ENCODE measurements around the gene CNOT1. TPM values are rescaled to one million over a fixed set of nuclear protein-coding genes. Genes with fewer than 3 reads are reported as not detected.

Gene CNOT1
- total and polyA plus RNA-seq, 10 donors = 51.5 to 199 (median 180) TPM

DNA sequence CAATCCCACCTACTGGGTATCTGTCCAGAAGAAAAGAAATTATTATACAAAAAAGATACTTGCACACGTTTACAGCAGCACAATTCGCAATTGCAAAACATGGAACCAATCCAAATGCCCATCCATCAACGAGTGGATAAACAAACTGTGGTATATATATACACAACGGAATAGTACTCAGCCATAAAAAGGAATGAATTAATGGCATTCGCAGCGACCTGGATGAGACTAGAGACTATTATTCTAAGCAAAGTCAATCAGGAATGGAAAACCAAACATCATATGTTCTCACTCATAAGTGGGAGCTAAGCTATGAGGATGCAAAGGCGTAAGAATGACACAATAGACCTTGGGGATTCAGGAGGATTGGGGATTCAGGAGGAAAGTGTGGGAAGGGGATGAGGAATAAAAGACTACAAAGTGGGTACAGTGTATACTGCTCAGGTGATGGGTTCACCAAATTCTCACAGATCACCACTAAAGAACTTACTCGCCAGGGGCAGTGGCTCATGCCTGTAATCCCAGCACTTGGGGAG lies 21.0 kb downstream of the CNOT1 start:
- TF ChIP-seq POLR2AphosphoS5 (IDR thresholded peaks at IDR 0.05) (no peak), POLR2A (IDR thresholded peaks at IDR 0.05) (no peak), CTCF (IDR thresholded peaks at IDR 0.05 in 8 of 11, conservative IDR thresholded peaks at IDR 0.05 in 3 of 11) (no peak)
- intact Hi-C loops (cut with DNase I; ENCODE audit: low total_unique reads) = no loop called here
- no peaks in the 10 kb centered on the region for H3K9me3 ChIP-seq
- H3K36me3 ChIP-seq = peaks cover 0 to 81% (median 9%) of the 10 kb centered on the region in 6 donors
- H3K4me3 ChIP-seq = no peak overlapping the region
- 82 to 91% (median 85%) methylated on average over 8 of the region's 8 CpGs for WGBS, 5 donors
- no peak overlapping the region for H3K27ac ChIP-seq
- peaks cover 0 to 69% (median 29%) of the 10 kb centered on the region in 6 donors for H3K4me1 ChIP-seq
- no peak for DNase-seq
- no peaks in the 10 kb centered on the region for H3K27me3 ChIP-seq (replicated peaks in 1 of 7)

DNA sequence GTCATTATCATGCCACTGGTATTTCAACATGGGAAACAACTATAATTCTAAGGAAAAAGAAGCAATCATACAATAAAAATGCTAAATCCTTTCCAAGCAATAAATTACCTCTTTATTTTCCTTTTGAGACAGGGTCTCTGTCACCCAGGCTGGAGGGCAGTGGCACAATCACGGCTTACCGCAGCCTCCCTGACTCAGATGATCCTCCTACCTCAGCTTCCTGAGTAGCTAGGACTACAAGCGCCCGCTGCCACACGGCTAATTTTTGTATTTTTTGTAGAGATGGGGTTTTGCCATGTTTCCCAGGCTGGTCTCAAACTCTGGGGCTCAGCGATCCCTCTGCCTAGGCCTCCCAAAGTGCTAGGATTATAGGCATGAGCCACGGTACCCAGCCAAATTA lies 24.1 kb downstream of the CNOT1 start:
- no peak overlapping the region for H3K4me3 ChIP-seq
- H3K4me1 ChIP-seq = peaks cover 0 to 74% (median 39%) of the 10 kb centered on the region in 6 donors
- peaks cover 0 to 58% (median 5%) of the 10 kb centered on the region in 6 donors for H3K36me3 ChIP-seq
- no peak overlapping the region for H3K27ac ChIP-seq
- WGBS, 5 donors = 90 to 98% (median 93%) methylated on average over 7 of the region's 7 CpGs
- intact Hi-C loops (cut with DNase I; ENCODE audit: low total_unique reads) = no loop called here
- TF ChIP-seq POLR2AphosphoS5 (IDR thresholded peaks at IDR 0.05) (no peak), POLR2A (IDR thresholded peaks at IDR 0.05) (no peak)
- no peak for DNase-seq
- no peaks in the 10 kb centered on the region for H3K27me3 ChIP-seq (replicated peaks in 1 of 7)
- H3K9me3 ChIP-seq = no peaks in the 10 kb centered on the region

- intact Hi-C loops (cut with DNase I; ENCODE audit: low total_unique reads) = no loop called here
These were observed 38.5 kb downstream of the CNOT1 start for GRCh38 chr16:58591083-58591482.

GRCh38 chr16:58589326-58589905 lies 40.2 kb downstream of the CNOT1 start:
- no peaks in the 10 kb centered on the region for H3K9me3 ChIP-seq
- DNase-seq = no peak
- peaks cover 0 to 34% (median 8%) of the 10 kb centered on the region in 6 donors for H3K4me1 ChIP-seq
- H3K27me3 ChIP-seq (replicated peaks in 1 of 7) = no peaks in the 10 kb centered on the region
- no peak overlapping the region for H3K4me3 ChIP-seq
- WGBS, 5 donors = 48 to 67% (median 62%) methylated on average over 10 of the region's 10 CpGs
- intact Hi-C loops (cut with DNase I; ENCODE audit: low total_unique reads) = no loop called here
- H3K27ac ChIP-seq = peak overlapping the region in 5 of 8 donors; percentile 1 to 59 (median 38)
- peaks cover 0 to 100% (median 76%) of the 10 kb centered on the region in 6 donors for H3K36me3 ChIP-seq
- no peak for TF ChIP-seq POLR2A (IDR thresholded peaks at IDR 0.05)
- TF ChIP-seq CTCF (IDR thresholded peaks at IDR 0.05 in 8 of 11, conservative IDR thresholded peaks at IDR 0.05 in 3 of 11) = no peak
- no peak for TF ChIP-seq POLR2AphosphoS5 (IDR thresholded peaks at IDR 0.05)

More at GRCh38 chr16:58591083-58591482, 38.5 kb downstream of the CNOT1 start:
- WGBS, 5 donors = 47 to 83% (median 72%) methylated on average over 4 of the region's 4 CpGs
- DNase-seq = no peak
- no peak for TF ChIP-seq CTCF (IDR thresholded peaks at IDR 0.05 in 8 of 11, conservative IDR thresholded peaks at IDR 0.05 in 3 of 11)
- TF ChIP-seq POLR2A (IDR thresholded peaks at IDR 0.05) = no peak
- no peak for TF ChIP-seq POLR2AphosphoS5 (IDR thresholded peaks at IDR 0.05)
- Histone ChIP-seq H3K27me3 (replicated peaks in 1 of 7) (no peaks in the 10 kb centered on the region), H3K4me3 (no peak overlapping the region), H3K9me3 (no peaks in the 10 kb centered on the region), H3K4me1 (peaks cover 0 to 41% (median 8%) of the 10 kb centered on the region in 6 donors), H3K27ac (no peak overlapping the region), H3K36me3 (peaks cover 2 to 99% (median 70%) of the 10 kb centered on the region in 6 donors)

Measured in spleen (tissue), 11 donors.